ENCODE results near the gene PHETA1.
"Not testable (repeated sequence)": the region's sequence is repeated elsewhere in the genome, so short reads cannot be mapped to it uniquely, and the experiment has no call there.

GRCh38 chr12:111396271-111396670, 27.4 kb upstream of the PHETA1 start:
- not testable (repeated sequence) for TF ChIP-seq HOXA7 (CRISPR knock-in tag; IDR thresholded peaks at IDR 0.05); CTCF (IDR thresholded peaks at IDR 0.05); RAD21 (conservative IDR thresholded peaks at IDR 0.05 in 1 of 2, IDR thresholded peaks at IDR 0.05 in 1 of 2); POLR2A (IDR thresholded peaks at IDR 0.05; ENCODE audit: low read length); RFX5 (IDR thresholded peaks at IDR 0.05); CBX8 (IDR thresholded peaks at IDR 0.05); ATOH8 (CRISPR knock-in tag; IDR thresholded peaks at IDR 0.05; ENCODE audit: low read depth); KDM1A (IDR thresholded peaks at IDR 0.05; ENCODE audit: low read depth); MAFK (IDR thresholded peaks at IDR 0.05; ENCODE audit: partially characterized antibody); USF2 (IDR thresholded peaks at IDR 0.05); ZFP36 (IDR thresholded peaks at IDR 0.05; ENCODE audit: borderline replicate concordance, partially characterized antibody); EP300 (IDR thresholded peaks at IDR 0.05); REST (IDR thresholded peaks at IDR 0.05); HDAC2 (IDR thresholded peaks at IDR 0.05)

Measured in A549 (cell line).